ENCODE data around the gene TRIM38.
"Not testable (repeated sequence)": the region's sequence is repeated elsewhere in the genome, so short reads cannot be mapped to it uniquely, and the experiment has no call there.

The TRIM38 gene

GRCh38 chr6:25962149-25963127, at the start of gene TRIM38:
TSS of gene TRIM38 (plus strand) at chr6:25962802. CDS start at chr6:25966523, 3,721 bp downstream.
- peak; percentile 96 for DNase-seq

GRCh38 chr6:25913741-25914140, 48.9 kb upstream of the TRIM38 start:
- DNase-seq: no peak

- DNase-seq: no peak
These were observed 46.3 kb upstream of the TRIM38 start for GRCh38 chr6:25916330-25916729.

- no peak for DNase-seq
These were observed 45.7 kb upstream of the TRIM38 start for GRCh38 chr6:25916789-25917490.

- no peak for DNase-seq
These were observed 44.4 kb upstream of the TRIM38 start for GRCh38 chr6:25918083-25918683.

- no peak for DNase-seq
These were observed 42.9 kb upstream of the TRIM38 start for GRCh38 chr6:25919657-25920056.

GRCh38 chr6:25921525-25922203, 40.9 kb upstream of the TRIM38 start:
- no peak for DNase-seq

- no peak for DNase-seq
These were observed 40.3 kb upstream of the TRIM38 start for GRCh38 chr6:25922301-25922700.

- no peak for DNase-seq
These were observed 36.7 kb upstream of the TRIM38 start for GRCh38 chr6:25925876-25926275.

GRCh38 chr6:25927178-25927577, 35.4 kb upstream of the TRIM38 start:
- DNase-seq: no peak

- no peak for DNase-seq
These were observed 34.8 kb upstream of the TRIM38 start for GRCh38 chr6:25927756-25928216.

- DNase-seq: no peak
These were observed 33.9 kb upstream of the TRIM38 start for GRCh38 chr6:25928562-25929324.

GRCh38 chr6:25929785-25930184, 32.8 kb upstream of the TRIM38 start:
- DNase-seq: not testable (repeated sequence)

GRCh38 chr6:25930532-25931410, 31.8 kb upstream of the TRIM38 start, which contains the start of gene SLC17A2:
TSS of gene SLC17A2 (minus strand) at chr6:25930691. CDS start at chr6:25925796, 4,895 bp downstream.
- no peak for DNase-seq

- DNase-seq: no peak
These were observed 31.2 kb upstream of the TRIM38 start for GRCh38 chr6:25931411-25931709.

- DNase-seq: no peak
These were observed 28.4 kb upstream of the TRIM38 start for GRCh38 chr6:25934156-25934555.

GRCh38 chr6:25934735-25935313, 27.8 kb upstream of the TRIM38 start:
- DNase-seq: no peak

GRCh38 chr6:25935953-25936352, 26.6 kb upstream of the TRIM38 start:
- no peak for DNase-seq

GRCh38 chr6:25939593-25939992, 23.0 kb upstream of the TRIM38 start:
- DNase-seq: no peak

GRCh38 chr6:25942561-25943147, 19.9 kb upstream of the TRIM38 start:
- peak; percentile 48 for DNase-seq
